ENCODE data around the gene CD226. TPM values are rescaled to one million over a fixed set of nuclear protein-coding genes. Genes with fewer than 3 reads are reported as not detected.
"Not testable (repeated sequence)": the region's sequence is repeated elsewhere in the genome, so short reads cannot be mapped to it uniquely, and the experiment has no call there.

Gene CD226
- total RNA-seq, 4 donors from 2014 or later: 0.05 to 0.24 (median 0.16) TPM

DNA sequence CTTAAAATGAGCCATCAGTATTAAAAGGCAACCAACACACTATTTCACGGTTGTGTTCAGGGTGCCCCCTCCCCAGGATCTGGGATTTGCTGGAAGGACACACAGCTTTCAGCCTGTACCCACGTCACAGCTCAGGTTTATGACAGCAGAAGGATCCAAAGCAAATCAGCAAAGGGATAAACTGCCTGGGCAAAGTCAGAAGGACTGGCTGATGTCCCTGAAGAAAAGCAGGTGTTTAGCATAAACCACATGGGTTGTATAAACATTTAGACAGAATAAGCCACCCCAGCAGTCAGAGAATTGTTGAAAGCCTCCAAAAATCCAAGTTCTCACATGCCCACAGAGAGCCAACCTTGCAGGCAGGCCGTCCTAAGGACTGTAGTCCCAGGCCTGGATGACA, 63.9 kb downstream of the CD226 start:
- no peak overlapping the region for H3K27ac ChIP-seq
- no peaks in the 10 kb centered on the region for H3K4me1 ChIP-seq
- WGBS: 57% methylated on average over 3 of the region's 3 CpGs
- H3K27me3 ChIP-seq: no peaks in the 10 kb centered on the region
- no peak for DNase-seq (ENCODE audit: low spot score in 2 of 2)
- H3K36me3 ChIP-seq: no peaks in the 10 kb centered on the region
- H3K9me3 ChIP-seq: no peaks in the 10 kb centered on the region
- TF ChIP-seq POLR2AphosphoS5 (IDR thresholded peaks at IDR 0.05) (no peak), POLR2A (IDR thresholded peaks at IDR 0.05) (no peak), CTCF (IDR thresholded peaks at IDR 0.05) (no peak), EP300 (IDR thresholded peaks at IDR 0.05) (no peak)
- H3K4me3 ChIP-seq: no peak overlapping the region

- TF ChIP-seq CTCF (IDR thresholded peaks at IDR 0.05): no peak
- no peak for TF ChIP-seq POLR2AphosphoS5 (IDR thresholded peaks at IDR 0.05)
- no peak for TF ChIP-seq POLR2A (IDR thresholded peaks at IDR 0.05)
- TF ChIP-seq EP300 (IDR thresholded peaks at IDR 0.05): no peak
- 85% methylated on average over 6 of the region's 6 CpGs for WGBS
- Histone ChIP-seq H3K27ac (no peak overlapping the region), H3K27me3 (no peaks in the 10 kb centered on the region), H3K4me3 (no peak overlapping the region), H3K9me3 (no peaks in the 10 kb centered on the region), H3K4me1 (no peaks in the 10 kb centered on the region), H3K36me3 (no peaks in the 10 kb centered on the region)
- DNase-seq (ENCODE audit: low spot score in 2 of 2): no peak
Observed at GRCh38 chr18:69882965-69883668, 64.6 kb downstream of the CD226 start.

DNA sequence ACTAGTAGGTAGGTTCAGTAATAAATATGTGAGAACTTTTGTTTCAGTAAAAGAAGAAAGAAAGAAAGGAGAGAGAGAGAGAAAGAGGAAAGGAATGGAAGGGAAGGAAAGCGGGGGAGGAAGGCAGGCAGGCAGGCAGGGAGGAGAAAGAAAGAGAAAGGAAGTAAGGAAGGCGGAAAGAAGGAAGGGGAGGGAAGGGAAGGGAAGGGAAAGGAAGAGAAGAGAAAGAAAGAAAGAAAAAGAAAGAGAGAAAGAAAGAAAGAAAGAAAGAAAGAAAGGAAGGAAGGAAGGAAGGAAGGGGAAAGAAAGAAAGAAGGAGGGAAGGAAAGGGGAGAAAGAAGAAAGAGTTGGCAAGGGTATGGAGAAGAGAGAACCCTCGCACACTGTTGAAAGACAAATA, 67.6 kb downstream of the CD226 start:
- H3K27ac ChIP-seq: no peak overlapping the region
- H3K36me3 ChIP-seq: no peaks in the 10 kb centered on the region
- no peak overlapping the region for H3K4me3 ChIP-seq
- no peaks in the 10 kb centered on the region for H3K9me3 ChIP-seq
- 95% methylated on average over 3 of the region's 3 CpGs for WGBS
- no peaks in the 10 kb centered on the region for H3K27me3 ChIP-seq
- H3K4me1 ChIP-seq: no peaks in the 10 kb centered on the region
- no peak for DNase-seq (ENCODE audit: low spot score in 2 of 2)
- TF ChIP-seq EP300 (IDR thresholded peaks at IDR 0.05): no peak
- no peak for TF ChIP-seq CTCF (IDR thresholded peaks at IDR 0.05)
- TF ChIP-seq POLR2AphosphoS5 (IDR thresholded peaks at IDR 0.05): no peak
- TF ChIP-seq POLR2A (IDR thresholded peaks at IDR 0.05): no peak

GRCh38 chr18:69879051-69879450, 68.6 kb downstream of the CD226 start:
- not testable (repeated sequence) for H3K4me1 ChIP-seq; H3K27ac ChIP-seq; H3K36me3 ChIP-seq; H3K9me3 ChIP-seq; H3K4me3 ChIP-seq; H3K27me3 ChIP-seq; DNase-seq (ENCODE audit: low spot score in 2 of 2)
- WGBS: 60% methylated on average over 3 of the region's 3 CpGs

DNA sequence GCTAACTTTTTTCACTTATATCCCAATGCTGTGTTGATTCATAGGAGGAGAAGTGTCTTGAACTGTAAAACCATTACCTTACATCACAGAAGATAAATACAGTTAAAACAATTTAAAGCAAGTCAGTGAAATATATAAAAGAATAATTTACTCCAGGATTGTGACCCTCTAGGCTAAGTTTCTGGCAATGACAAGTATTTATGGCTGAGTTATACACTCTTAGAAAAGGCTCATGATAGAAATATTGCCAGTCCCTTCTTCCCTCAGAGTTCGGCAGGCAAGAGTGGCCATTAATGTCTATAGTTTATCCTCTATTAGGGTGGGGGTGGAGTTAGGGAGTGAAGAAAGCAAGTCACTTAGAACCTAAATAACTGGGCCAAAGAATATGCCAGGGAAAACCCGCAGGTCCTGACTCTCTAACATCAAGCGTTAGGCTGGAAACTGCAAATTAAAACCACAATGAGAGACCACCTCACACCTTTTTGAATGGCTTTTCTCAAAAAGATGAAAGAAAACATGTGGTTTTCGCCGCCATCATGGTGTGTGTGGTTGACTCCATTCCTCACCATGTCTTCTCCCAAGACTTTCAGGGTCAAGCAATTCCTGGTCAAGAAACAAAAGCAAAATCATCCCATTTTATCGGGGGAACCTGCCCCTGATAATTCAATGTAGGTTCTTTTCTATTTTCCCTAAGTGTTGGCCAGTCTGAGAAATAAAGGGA, 69.3 kb downstream of the CD226 start:
- WGBS: 72% methylated on average over 6 of the region's 6 CpGs
- Histone ChIP-seq H3K9me3 (no peaks in the 10 kb centered on the region), H3K27me3 (no peaks in the 10 kb centered on the region), H3K27ac (no peak overlapping the region), H3K36me3 (no peaks in the 10 kb centered on the region), H3K4me3 (no peak overlapping the region), H3K4me1 (no peaks in the 10 kb centered on the region)
- no peak for DNase-seq (ENCODE audit: low spot score in 2 of 2)
- TF ChIP-seq POLR2AphosphoS5 (IDR thresholded peaks at IDR 0.05) (no peak), POLR2A (IDR thresholded peaks at IDR 0.05) (no peak)

DNA sequence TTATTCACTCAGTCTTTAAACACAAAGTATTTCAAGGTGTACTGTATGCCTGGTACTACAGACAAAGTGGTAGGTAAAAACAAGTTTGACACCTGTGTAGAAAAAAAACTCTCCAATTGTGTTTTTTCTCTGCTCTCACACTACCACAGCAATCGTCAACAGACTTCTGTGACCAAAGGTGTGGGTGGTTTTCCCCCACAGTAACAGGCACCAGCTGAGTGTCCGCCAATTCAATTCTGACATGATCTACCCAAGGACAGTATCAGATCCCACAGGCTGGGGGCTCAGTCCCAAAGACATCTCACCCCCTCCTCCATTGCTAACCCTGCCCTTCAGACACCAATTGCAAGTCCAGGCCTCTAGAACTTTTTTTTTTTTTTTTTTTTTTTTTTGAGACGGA, 71.2 kb downstream of the CD226 start:
- Histone ChIP-seq H3K27ac (no peak overlapping the region), H3K36me3 (no peaks in the 10 kb centered on the region), H3K4me3 (no peak overlapping the region), H3K4me1 (no peaks in the 10 kb centered on the region), H3K9me3 (no peaks in the 10 kb centered on the region), H3K27me3 (no peaks in the 10 kb centered on the region)
- TF ChIP-seq CTCF (IDR thresholded peaks at IDR 0.05): no peak
- TF ChIP-seq POLR2A (IDR thresholded peaks at IDR 0.05): no peak
- TF ChIP-seq EP300 (IDR thresholded peaks at IDR 0.05): no peak
- TF ChIP-seq POLR2AphosphoS5 (IDR thresholded peaks at IDR 0.05): no peak
- no peak for DNase-seq (ENCODE audit: low spot score in 2 of 2)
- 98% methylated on average over 3 of the region's 3 CpGs for WGBS

Measured in suprapubic skin (tissue), 4 donors.